K562 (cell line): ENCODE measurements around the gene VDR.

Experiments used
- JUND ChIP-seq, 2 experiments: IDR thresholded peaks; 2 replicates in 1 of 2; 3 replicates in 1 of 2; pipeline ENCODE4 v1.6.1; 2011; ENCODE audit warnings: borderline replicate concordance in 2 of 2, low read depth in 2 of 2, low read length in 2 of 2, improper control_type of control experiment in 1 of 2, missing biosample characterization in 1 of 2, missing genetic modification characterization in 1 of 2, missing genetic modification reagents in 1 of 2
- RCOR1 ChIP-seq, 2 experiments: IDR thresholded peaks; 2 replicates each; pipeline ENCODE4 v1.6.1; 2012; ENCODE audit warnings: low read depth in 2 of 2, low read length in 2 of 2, borderline replicate concordance in 1 of 2, improper control_type of control experiment in 1 of 2

- TF ChIP-seq JUND (IDR thresholded peaks at IDR 0.05; ENCODE audit: borderline replicate concordance, low read depth, low read length) (no peak), JUND (tag; IDR thresholded peaks at IDR 0.05; ENCODE audit: borderline replicate concordance, low read depth, low read length) (no peak), RCOR1 (IDR thresholded peaks at IDR 0.05; ENCODE audit: borderline replicate concordance in 1 of 2, low read depth in 2 of 2, low read length in 2 of 2) (no peak)
Observed at GRCh38 chr12:47896633-47897032, 8.2 kb downstream of the VDR start.
